ENCODE data around the gene ABHD4.

Gene ABHD4

DNA sequence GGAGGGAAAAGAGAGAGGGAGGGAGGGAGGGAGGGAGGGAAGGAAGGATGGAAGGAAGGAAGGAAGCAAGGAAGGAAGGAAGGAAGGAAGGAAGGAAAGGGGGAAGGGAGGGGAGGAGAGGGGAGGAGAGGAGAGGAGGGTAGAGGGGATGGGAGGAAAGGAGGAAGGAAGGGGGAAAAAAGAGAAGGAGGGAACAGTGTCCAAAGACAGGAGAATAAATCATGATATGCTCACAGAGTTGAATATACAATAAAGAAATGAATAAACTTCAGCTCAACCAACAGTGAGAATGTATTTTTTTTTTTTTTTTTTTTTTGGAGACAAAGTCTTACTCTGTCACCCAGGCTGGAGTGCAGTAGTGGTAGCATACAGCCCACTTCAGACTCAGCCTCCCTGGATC is 42.1 kb downstream of the ABHD4 start:
- ChIA-PET CTCF (interaction anchor here (0.9 to 3.1 kb wide), 3 partner anchors 58 to 83 kb away, joined by 3 to 17 read pairs (median 4); no protein-coding TSS in a partner anchor), POLR2A (no interaction called here)

GRCh38 chr14:22641846-22642245 is 43.7 kb downstream of the ABHD4 start:
- POLR2A ChIA-PET = interaction anchor here (1.1 kb wide), 1 partner anchor 11 kb away, joined by 4 read pairs; no protein-coding TSS in a partner anchor
- TF ChIP-seq, protein P1, sequence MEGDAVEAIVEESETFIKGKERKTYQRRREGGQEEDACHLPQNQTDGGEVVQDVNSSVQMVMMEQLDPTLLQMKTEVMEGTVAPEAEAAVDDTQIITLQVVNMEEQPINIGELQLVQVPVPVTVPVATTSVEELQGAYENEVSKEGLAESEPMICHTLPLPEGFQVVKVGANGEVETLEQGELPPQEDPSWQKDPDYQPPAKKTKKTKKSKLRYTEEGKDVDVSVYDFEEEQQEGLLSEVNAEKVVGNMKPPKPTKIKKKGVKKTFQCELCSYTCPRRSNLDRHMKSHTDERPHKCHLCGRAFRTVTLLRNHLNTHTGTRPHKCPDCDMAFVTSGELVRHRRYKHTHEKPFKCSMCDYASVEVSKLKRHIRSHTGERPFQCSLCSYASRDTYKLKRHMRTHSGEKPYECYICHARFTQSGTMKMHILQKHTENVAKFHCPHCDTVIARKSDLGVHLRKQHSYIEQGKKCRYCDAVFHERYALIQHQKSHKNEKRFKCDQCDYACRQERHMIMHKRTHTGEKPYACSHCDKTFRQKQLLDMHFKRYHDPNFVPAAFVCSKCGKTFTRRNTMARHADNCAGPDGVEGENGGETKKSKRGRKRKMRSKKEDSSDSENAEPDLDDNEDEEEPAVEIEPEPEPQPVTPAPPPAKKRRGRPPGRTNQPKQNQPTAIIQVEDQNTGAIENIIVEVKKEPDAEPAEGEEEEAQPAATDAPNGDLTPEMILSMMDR (IDR thresholded peaks at IDR 0.05; ENCODE audit: insufficient read depth, low read length, missing control alignments) = no peak
- H3K4me3 ChIP-seq (ENCODE audit: low read depth, low read length) = no peak overlapping the region
- CTCF ChIA-PET = interaction anchor here (0.8 to 3.4 kb wide), 5 partner anchors 11 to 180 kb away, joined by 3 to 17 read pairs (median 5); partner anchors contain the start of gene DAD1
- DNase-seq (ENCODE audit: low read depth, low spot score) = no peak

More for the DNA sequence above, 42.1 kb downstream of the ABHD4 start:
- no peak overlapping the region for H3K4me3 ChIP-seq (ENCODE audit: low read depth, low read length)
- TF ChIP-seq, protein P1 (IDR thresholded peaks at IDR 0.05; ENCODE audit: insufficient read depth, low read length, missing control alignments) = no peak
- no peak for DNase-seq (ENCODE audit: low read depth, low spot score)

GRCh38 chr14:22644305-22644635 is 46.2 kb downstream of the ABHD4 start, which contains the start of gene OR6J1:
OR6J1 (minus strand) TSS chr14:22644352; CDS start chr14:22634811, 9,541 bp downstream.
- no peak for DNase-seq (ENCODE audit: low read depth, low spot score)
- TF ChIP-seq, protein P1 (IDR thresholded peaks at IDR 0.05; ENCODE audit: insufficient read depth, low read length, missing control alignments) = no peak
- ChIA-PET CTCF (interaction anchor here (0.6 to 3.4 kb wide), 6 partner anchors 8 to 210 kb away, joined by 3 to 15 read pairs (median 4); no protein-coding TSS in a partner anchor), POLR2A (no interaction called here)
- H3K4me3 ChIP-seq (ENCODE audit: low read depth, low read length) = no peak within 1 kb of the TSS

GRCh38 chr14:22646570-22647254 is 48.6 kb downstream of the ABHD4 start:
- POLR2A ChIA-PET = no interaction called here

GRCh38 chr14:22648506-22648905 is 50.4 kb downstream of the ABHD4 start:
- POLR2A ChIA-PET = interaction anchor here (0.9 kb wide), 1 partner anchor 60 kb away, joined by 3 read pairs; the partner anchor contains the start of gene DAD1
- CTCF ChIA-PET = interaction anchor here (1.0 to 10.5 kb wide), 6 partner anchors 10 to 92 kb away, joined by 3 to 299 read pairs (median 14); no protein-coding TSS in a partner anchor
- TF ChIP-seq, protein P1 (IDR thresholded peaks at IDR 0.05; ENCODE audit: insufficient read depth, low read length, missing control alignments) = no peak

More at GRCh38 chr14:22646570-22647254, 48.6 kb downstream of the ABHD4 start:
- H3K4me3 ChIP-seq (ENCODE audit: low read depth, low read length) = no peak overlapping the region
- TF ChIP-seq, protein P1 (IDR thresholded peaks at IDR 0.05; ENCODE audit: insufficient read depth, low read length, missing control alignments) = no peak
- CTCF ChIA-PET = interaction anchor here (0.8 to 10.5 kb wide), 11 partner anchors 12 to 206 kb away, joined by 3 to 299 read pairs (median 7); partner anchors contain the start of gene ABHD4
- DNase-seq (ENCODE audit: low read depth, low spot score) = no peak

More at GRCh38 chr14:22648506-22648905, 50.4 kb downstream of the ABHD4 start:
- no peak for DNase-seq (ENCODE audit: low read depth, low spot score)
- no peak overlapping the region for H3K4me3 ChIP-seq (ENCODE audit: low read depth, low read length)
